ENCODE data around the gene TSPAN1.

- no peak for TF ChIP-seq TAF1 (IDR thresholded peaks at IDR 0.05; ENCODE audit: borderline replicate concordance, insufficient read depth, low read length)
- no peak for TF ChIP-seq FOXP2 (optimal IDR thresholded peaks at IDR 0.05; ENCODE audit: borderline replicate concordance, extremely low read depth, extremely low read length, insufficient read depth)
- TF ChIP-seq POLR2AphosphoS5 (IDR thresholded peaks at IDR 0.05; ENCODE audit: low read depth, low read length): no peak
- TF ChIP-seq REST (IDR thresholded peaks at IDR 0.05; ENCODE audit: insufficient read depth in 1 of 2, low read depth in 2 of 2, low read length in 2 of 2): no peak
- TF ChIP-seq SIN3A (IDR thresholded peaks at IDR 0.05; ENCODE audit: borderline replicate concordance, insufficient read depth, low read length): no peak
Observed at GRCh38 chr1:46219551-46220520, 44.9 kb downstream of the TSPAN1 start.
